Stomach smooth muscle (tissue), 2 donors: ENCODE results near the gene RBM15.

ENCODE experiments used
- H3K27ac ChIP-seq: one replicate; pipeline ENCODE4 v1.7.0; 2013; ENCODE audit warnings: mild to moderate bottlenecking, low read length, inconsistent platforms
- H3K27me3 ChIP-seq, 2 donors: one replicate each; pipeline ENCODE4 v1.7.0; 2013; ENCODE audit warnings: low read length in 2 of 2; ENCODE audit not compliant: insufficient read depth in 2 of 2, control insufficient read depth in 1 of 2
- H3K36me3 ChIP-seq, 2 donors: one replicate each; pipeline ENCODE4 v1.7.0; 2013; ENCODE audit warnings: low read length in 2 of 2; ENCODE audit not compliant: control insufficient read depth in 2 of 2, insufficient read depth in 2 of 2
- H3K4me1 ChIP-seq: one replicate; pipeline ENCODE4 v1.7.0; 2013; ENCODE audit warnings: low read length; ENCODE audit not compliant: control insufficient read depth, insufficient read depth
- H3K4me3 ChIP-seq, 2 donors: one replicate each; pipeline ENCODE4 v1.7.0; 2013; ENCODE audit warnings: low read length in 2 of 2
- H3K9ac ChIP-seq, 2 donors: one replicate each; pipeline ENCODE4 v1.7.0; 2013; ENCODE audit warnings: low read length in 2 of 2, mild to moderate bottlenecking in 1 of 2
- H3K9me3 ChIP-seq, 2 donors: one replicate each; pipeline ENCODE4 v1.7.0; 2013; ENCODE audit warnings: low read length in 2 of 2; ENCODE audit not compliant: control insufficient read depth in 2 of 2
- donor health status: healthy.
- donor health status: Pancreatic carcinoma.

Gene RBM15

DNA sequence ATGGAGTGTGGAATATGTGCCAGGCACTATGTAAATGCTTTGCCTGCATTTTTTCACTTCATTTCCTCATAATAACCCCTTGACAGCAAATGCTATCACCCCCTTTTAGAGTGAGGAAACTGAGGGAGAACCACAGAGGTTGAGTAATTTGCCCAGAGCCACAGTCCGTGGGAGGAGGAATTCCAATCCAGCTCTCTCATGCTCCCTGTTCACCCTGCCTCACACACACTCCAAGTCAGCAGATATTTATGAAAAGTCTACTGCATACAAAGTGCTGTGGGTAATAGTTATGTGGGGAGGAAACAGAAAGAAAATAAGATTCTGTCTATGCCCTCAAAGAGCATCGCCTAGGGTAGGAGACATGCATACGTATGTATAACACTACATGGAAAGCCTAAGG lies 30.9 kb upstream of the RBM15 start:
- no peak overlapping the region for H3K9ac ChIP-seq
- no peaks in the 10 kb centered on the region for H3K36me3 ChIP-seq
- H3K4me3 ChIP-seq, result no peak overlapping the region
- H3K4me1 ChIP-seq, result peaks cover 8% of the 10 kb centered on the region
- H3K27me3 ChIP-seq, result peaks cover 0 to 2% of the 10 kb centered on the region in 2 donors
- no peaks in the 10 kb centered on the region for H3K9me3 ChIP-seq
- no peak overlapping the region for H3K27ac ChIP-seq

DNA sequence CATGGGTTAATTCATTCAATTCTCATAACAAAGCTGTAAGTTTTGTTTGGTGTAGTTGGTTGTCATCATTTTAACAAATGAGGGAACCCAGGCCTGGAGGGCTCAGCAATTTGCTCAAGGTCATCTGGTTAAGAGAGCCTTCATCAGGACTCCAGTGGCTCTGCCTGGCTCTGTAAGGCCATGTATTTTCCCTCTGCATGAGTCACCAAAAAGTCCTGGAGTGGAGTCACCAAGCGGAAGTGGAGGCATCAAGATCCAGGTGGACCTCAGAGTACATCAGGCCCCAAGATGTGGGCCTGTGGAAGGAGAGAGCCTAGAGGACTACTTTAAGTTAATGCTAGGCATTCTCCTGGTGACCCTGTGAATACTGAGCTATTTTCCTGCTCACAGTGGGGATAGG lies 30.0 kb upstream of the RBM15 start:
- Histone ChIP-seq H3K9ac (peak overlapping the region in 1 of 2 donors; percentile 36), H3K27ac (no peak overlapping the region), H3K27me3 (peaks cover 0 to 2% of the 10 kb centered on the region in 2 donors), H3K4me3 (no peak overlapping the region), H3K4me1 (peaks cover 8% of the 10 kb centered on the region), H3K9me3 (no peaks in the 10 kb centered on the region), H3K36me3 (no peaks in the 10 kb centered on the region)

DNA sequence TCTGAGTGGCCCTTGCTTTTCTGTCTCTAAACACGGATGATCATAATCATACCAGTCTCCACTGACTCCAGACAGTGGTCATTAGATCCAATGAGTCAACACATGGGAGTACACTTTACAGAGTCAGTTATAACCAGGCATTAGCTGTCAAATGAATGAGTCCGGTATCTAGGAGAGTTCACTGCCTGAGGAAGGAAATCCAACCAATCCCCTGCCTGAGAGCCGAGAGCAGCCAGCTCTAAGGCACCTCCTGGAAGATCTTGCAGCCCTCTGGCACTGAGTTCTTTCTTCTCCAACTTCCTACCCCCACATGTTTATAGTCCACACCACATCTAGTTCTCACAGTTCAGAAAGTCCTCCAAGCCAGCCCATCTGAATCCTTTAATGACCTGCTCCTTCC lies 29.4 kb upstream of the RBM15 start:
- no peaks in the 10 kb centered on the region for H3K36me3 ChIP-seq
- H3K27ac ChIP-seq, result no peak overlapping the region
- H3K27me3 ChIP-seq, result peaks cover 0 to under 1% of the 10 kb centered on the region in 2 donors
- no peaks in the 10 kb centered on the region for H3K9me3 ChIP-seq
- peaks cover 8% of the 10 kb centered on the region for H3K4me1 ChIP-seq
- no peak overlapping the region for H3K4me3 ChIP-seq
- H3K9ac ChIP-seq, result no peak overlapping the region

DNA sequence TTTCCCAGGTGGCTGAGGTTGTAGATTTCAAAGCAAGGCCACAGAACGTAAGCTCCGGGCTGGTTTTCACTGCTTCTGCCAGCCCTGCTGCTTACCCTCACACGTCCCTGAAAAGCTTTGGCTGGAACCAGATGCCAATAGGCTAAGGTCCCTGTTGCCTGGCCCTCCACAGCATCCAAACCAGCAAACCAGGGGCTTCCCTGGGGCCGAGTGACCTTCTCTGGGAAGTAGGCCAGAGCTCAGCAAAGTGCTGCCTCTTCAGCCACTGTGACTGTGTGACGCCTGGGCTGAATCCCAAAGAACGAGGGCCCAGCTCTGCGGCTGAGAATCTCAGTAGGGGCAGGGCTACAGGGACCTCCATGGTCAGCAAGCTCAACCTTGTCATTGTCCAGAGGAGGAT lies 28.9 kb upstream of the RBM15 start:
- Histone ChIP-seq H3K4me3 (no peak overlapping the region), H3K9ac (no peak overlapping the region), H3K36me3 (no peaks in the 10 kb centered on the region), H3K27me3 (no peaks in the 10 kb centered on the region), H3K4me1 (peaks cover 8% of the 10 kb centered on the region), H3K27ac (no peak overlapping the region), H3K9me3 (no peaks in the 10 kb centered on the region)

DNA sequence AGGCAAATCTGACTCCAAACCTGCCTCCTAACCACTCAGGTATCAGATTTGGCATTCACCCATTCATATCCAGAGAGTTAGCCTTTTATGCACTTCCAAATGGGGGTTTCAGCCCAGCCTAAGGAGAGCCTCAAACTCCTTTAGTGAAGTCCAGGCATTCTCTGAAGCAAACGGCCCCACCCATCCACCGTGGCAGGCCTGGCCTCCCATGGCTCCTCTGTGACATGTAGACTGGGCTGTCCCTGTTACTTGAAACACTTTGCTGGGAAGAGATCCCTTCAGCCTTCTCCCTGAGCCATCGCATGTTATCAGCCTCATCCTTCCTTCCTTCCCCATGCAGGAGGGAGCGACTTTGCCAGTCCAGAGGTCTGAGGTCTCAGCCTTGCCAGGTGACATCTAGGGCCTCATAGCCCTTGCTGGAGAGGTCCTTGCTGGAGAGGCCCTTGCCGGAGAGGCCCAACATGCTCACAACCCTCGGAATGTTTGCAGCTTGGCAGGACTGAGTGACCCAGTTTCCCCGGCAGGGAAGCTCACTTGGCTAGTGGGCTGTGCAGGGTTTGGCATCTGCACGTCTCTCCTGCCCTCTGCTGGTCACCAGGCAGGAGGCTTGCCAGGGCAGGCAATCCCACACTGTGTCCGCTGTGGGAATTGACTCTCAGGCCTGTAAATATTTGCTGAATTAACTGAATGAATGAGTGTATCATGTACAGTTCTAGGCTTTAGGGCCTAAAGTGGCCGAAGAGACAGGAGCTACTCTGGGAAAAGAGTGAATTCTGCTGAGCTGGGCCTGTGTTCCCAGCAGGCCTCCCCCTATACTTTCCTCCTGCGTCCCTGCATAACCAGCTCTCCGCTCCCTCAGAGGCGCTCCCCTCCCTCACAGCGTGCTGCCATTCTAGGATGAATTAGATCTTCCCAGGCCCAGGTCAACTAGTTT lies 26.7 kb upstream of the RBM15 start:
- peaks cover 8% of the 10 kb centered on the region for H3K4me1 ChIP-seq
- no peak overlapping the region for H3K27ac ChIP-seq
- peak overlapping the region in 1 of 2 donors; percentile 47 for H3K4me3 ChIP-seq
- H3K27me3 ChIP-seq, result no peaks in the 10 kb centered on the region
- peak overlapping the region in 1 of 2 donors; percentile 5 for H3K9ac ChIP-seq
- no peaks in the 10 kb centered on the region for H3K9me3 ChIP-seq
- H3K36me3 ChIP-seq, result no peaks in the 10 kb centered on the region

- no peak overlapping the region for H3K27ac ChIP-seq
- H3K36me3 ChIP-seq, result no peaks in the 10 kb centered on the region
- H3K4me3 ChIP-seq, result no peak overlapping the region
- no peaks in the 10 kb centered on the region for H3K27me3 ChIP-seq
- H3K9me3 ChIP-seq, result no peaks in the 10 kb centered on the region
- no peak overlapping the region for H3K9ac ChIP-seq
- peaks cover 8% of the 10 kb centered on the region for H3K4me1 ChIP-seq
Observed at GRCh38 chr1:110316735-110317134, 22.4 kb upstream of the RBM15 start.

GRCh38 chr1:110318046-110318445 lies 21.1 kb upstream of the RBM15 start:
- Histone ChIP-seq H3K27me3 (no peaks in the 10 kb centered on the region), H3K4me1 (no peaks in the 10 kb centered on the region), H3K27ac (no peak overlapping the region), H3K4me3 (no peak overlapping the region), H3K36me3 (no peaks in the 10 kb centered on the region), H3K9ac (no peak overlapping the region), H3K9me3 (no peaks in the 10 kb centered on the region)

GRCh38 chr1:110319332-110320167 lies 19.6 kb upstream of the RBM15 start:
- Histone ChIP-seq H3K9ac (no peak overlapping the region), H3K4me1 (no peaks in the 10 kb centered on the region), H3K27me3 (no peaks in the 10 kb centered on the region), H3K36me3 (no peaks in the 10 kb centered on the region), H3K4me3 (no peak overlapping the region), H3K27ac (no peak overlapping the region), H3K9me3 (no peaks in the 10 kb centered on the region)

GRCh38 chr1:110320168-110320518 lies 19.0 kb upstream of the RBM15 start:
- Histone ChIP-seq H3K36me3 (no peaks in the 10 kb centered on the region), H3K27me3 (no peaks in the 10 kb centered on the region), H3K9ac (no peak overlapping the region), H3K27ac (no peak overlapping the region), H3K4me1 (no peaks in the 10 kb centered on the region), H3K9me3 (no peaks in the 10 kb centered on the region), H3K4me3 (no peak overlapping the region)

GRCh38 chr1:110321045-110321444 lies 18.1 kb upstream of the RBM15 start:
- H3K9me3 ChIP-seq, result no peaks in the 10 kb centered on the region
- no peaks in the 10 kb centered on the region for H3K36me3 ChIP-seq
- H3K27me3 ChIP-seq, result no peaks in the 10 kb centered on the region
- H3K27ac ChIP-seq, result no peak overlapping the region
- H3K4me1 ChIP-seq, result no peaks in the 10 kb centered on the region
- no peak overlapping the region for H3K4me3 ChIP-seq
- no peak overlapping the region for H3K9ac ChIP-seq
